ENCODE measurements around the gene FAM240A. TPM values are rescaled to one million over a fixed set of nuclear protein-coding genes. Genes with fewer than 3 reads are reported as not detected.

FAM240A gene
- total and polyA plus RNA-seq, 2 donors (not counting 3 experiments of a cell fraction or from before 2014, with no cell fraction given), result not detected

DNA sequence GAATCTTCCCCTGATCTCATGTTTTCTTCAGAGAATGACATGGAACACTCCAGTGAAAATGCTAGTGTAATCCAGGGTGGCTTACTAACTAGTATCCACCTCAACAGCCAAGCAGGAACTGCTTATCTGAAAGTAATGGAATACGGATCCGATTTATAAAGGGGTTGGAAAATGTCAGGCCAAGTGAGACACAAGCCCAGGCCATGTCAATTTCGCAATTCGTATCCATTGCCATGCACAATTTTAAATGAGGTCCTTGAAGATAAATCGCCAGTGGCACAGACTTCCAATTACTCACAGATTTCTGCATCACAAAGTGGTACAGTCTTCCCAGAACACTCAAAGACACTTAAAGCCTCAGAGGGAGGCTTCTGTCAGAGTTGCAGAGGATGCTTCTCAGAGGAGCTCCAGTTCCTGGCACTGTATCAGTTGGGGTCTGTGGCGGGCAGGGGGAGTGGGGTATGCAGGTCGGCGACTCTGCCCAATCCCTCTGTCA is 16.5 kb upstream of the FAM240A start:
- no peak for DNase-seq (ENCODE audit: low read depth, low spot score)
- FAIRE-seq, result no peak
- no TSS peak for BruUV-seq (replicated peaks)
- no peak overlapping the region for H3K4me2 ChIP-seq (ENCODE audit: insufficient read depth, low read length)
- no peaks in the 10 kb centered on the region for H3K36me3 ChIP-seq (ENCODE audit: control insufficient read depth in 2 of 2, extremely low read depth in 1 of 2, insufficient read depth in 2 of 2, low read length in 2 of 2)
- no peaks in the 10 kb centered on the region for H3K9me1 ChIP-seq (replicated peaks; ENCODE audit: control insufficient read depth, extremely low read depth, insufficient read depth, low read length)
- H3K4me1 ChIP-seq (ENCODE audit: control insufficient read depth, extremely low read depth, insufficient read depth, low read length), result no peaks in the 10 kb centered on the region
- dilution Hi-C loops (cut with MboI; ENCODE audit: extremely low pct_ligation_motif_present, low sequenced_read_pairs) (no loop called here), intact Hi-C loops (cut with micrococcal nuclease) (no loop called here)
- H3K27ac ChIP-seq (ENCODE audit: insufficient read depth, low read depth, low read length), result no peak overlapping the region
- H3K9ac ChIP-seq (replicated peaks; ENCODE audit: extremely low read depth, insufficient read depth, low read length), result no peak overlapping the region
- H3K79me2 ChIP-seq (ENCODE audit: control insufficient read depth, insufficient read depth, low read length), result no peaks in the 10 kb centered on the region
- no peaks in the 10 kb centered on the region for H3K9me3 ChIP-seq (replicated peaks; ENCODE audit: control insufficient read depth, insufficient read depth, low read length)
- CTCF ChIA-PET, result no interaction called here
- H3K4me3 ChIP-seq (replicated peaks in 1 of 3; ENCODE audit: insufficient read depth in 1 of 3, low read depth in 1 of 3, low read length in 3 of 3), result no peak overlapping the region
- peaks cover 0 to 2% of the 10 kb centered on the region in 2 experiments for H3K27me3 ChIP-seq (ENCODE audit: control insufficient read depth in 2 of 2, insufficient read depth in 2 of 2, low read length in 2 of 2)
- H4K20me1 ChIP-seq (replicated peaks; ENCODE audit: control insufficient read depth, extremely low read depth, insufficient read depth, low read length), result no peaks in the 10 kb centered on the region
- no peak overlapping the region for H2AFZ ChIP-seq (ENCODE audit: low read depth, low read length)
- POLR2A ChIA-PET, result no interaction called here
- TF ChIP-seq, protein P1, sequence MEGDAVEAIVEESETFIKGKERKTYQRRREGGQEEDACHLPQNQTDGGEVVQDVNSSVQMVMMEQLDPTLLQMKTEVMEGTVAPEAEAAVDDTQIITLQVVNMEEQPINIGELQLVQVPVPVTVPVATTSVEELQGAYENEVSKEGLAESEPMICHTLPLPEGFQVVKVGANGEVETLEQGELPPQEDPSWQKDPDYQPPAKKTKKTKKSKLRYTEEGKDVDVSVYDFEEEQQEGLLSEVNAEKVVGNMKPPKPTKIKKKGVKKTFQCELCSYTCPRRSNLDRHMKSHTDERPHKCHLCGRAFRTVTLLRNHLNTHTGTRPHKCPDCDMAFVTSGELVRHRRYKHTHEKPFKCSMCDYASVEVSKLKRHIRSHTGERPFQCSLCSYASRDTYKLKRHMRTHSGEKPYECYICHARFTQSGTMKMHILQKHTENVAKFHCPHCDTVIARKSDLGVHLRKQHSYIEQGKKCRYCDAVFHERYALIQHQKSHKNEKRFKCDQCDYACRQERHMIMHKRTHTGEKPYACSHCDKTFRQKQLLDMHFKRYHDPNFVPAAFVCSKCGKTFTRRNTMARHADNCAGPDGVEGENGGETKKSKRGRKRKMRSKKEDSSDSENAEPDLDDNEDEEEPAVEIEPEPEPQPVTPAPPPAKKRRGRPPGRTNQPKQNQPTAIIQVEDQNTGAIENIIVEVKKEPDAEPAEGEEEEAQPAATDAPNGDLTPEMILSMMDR (IDR thresholded peaks at IDR 0.05; ENCODE audit: extremely low read depth in 1 of 2, insufficient read depth in 1 of 2, low read depth in 1 of 2, low read length in 2 of 2), result no peak
- TF ChIP-seq POLR2A (IDR thresholded peaks at IDR 0.05; ENCODE audit: low read depth, low read length) (no peak), MYC (IDR thresholded peaks at IDR 0.05; ENCODE audit: low read depth, low read length) (no peak), JUN (IDR thresholded peaks at IDR 0.05; ENCODE audit: borderline replicate concordance, insufficient read depth, insufficient read length, low read depth) (no peak), GATA2 (IDR thresholded peaks at IDR 0.05; ENCODE audit: insufficient read depth, insufficient read length, low read depth, low read length) (no peak), EZH2 (IDR thresholded peaks at IDR 0.05; ENCODE audit: borderline replicate concordance, low read depth, low read length, severe bottlenecking) (no peak), POLR2AphosphoS5 (IDR thresholded peaks at IDR 0.05; ENCODE audit: insufficient read depth, low read depth, low read length) (no peak), FOS (IDR thresholded peaks at IDR 0.05; ENCODE audit: borderline replicate concordance, insufficient read depth, low read length) (no peak)
- TF ChIP-seq, protein P2, sequence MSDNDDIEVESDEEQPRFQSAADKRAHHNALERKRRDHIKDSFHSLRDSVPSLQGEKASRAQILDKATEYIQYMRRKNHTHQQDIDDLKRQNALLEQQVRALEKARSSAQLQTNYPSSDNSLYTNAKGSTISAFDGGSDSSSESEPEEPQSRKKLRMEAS (IDR thresholded peaks at IDR 0.05; ENCODE audit: insufficient read depth, insufficient read length), result no peak

All from endothelial cell of umbilical vein (primary cell).